Kidney (tissue), 14 donors: ENCODE measurements around the gene BMS1. TPM values are rescaled to one million over a fixed set of nuclear protein-coding genes. Genes with fewer than 3 reads are reported as not detected.

Experiments
- DNase-seq, 5 donors: peaks; one replicate each; pipeline ENCODE4 v3.0.0-alpha.2; 2013 to 2020
- FAIRE-seq: peaks from 2 replicates; lab custom pipeline; 2012; peaks lifted over from hg19 to GRCh38; lab: Jason Lieb, UNC
- H3K27ac ChIP-seq, 2 donors: one replicate each; pipeline ENCODE4 v1.7.0; 2013; ENCODE audit warnings: low read depth in 2 of 2, low read length in 2 of 2, inconsistent platforms in 1 of 2
- H3K27me3 ChIP-seq: one replicate; pipeline ENCODE4 v1.7.1; 2013; ENCODE audit warnings: low read length, inconsistent platforms; ENCODE audit not compliant: control insufficient read depth, insufficient read depth
- H3K36me3 ChIP-seq, 3 donors: one replicate each; pipeline versions ENCODE4 v1.7.0 to v1.7.1; 2013; ENCODE audit warnings: low read length in 3 of 3, control low read depth in 1 of 3, inconsistent platforms in 1 of 3; ENCODE audit not compliant: insufficient read depth in 3 of 3, control insufficient read depth in 2 of 3
- H3K4me1 ChIP-seq, 3 donors: one replicate each; pipeline versions ENCODE4 v1.7.0 to v1.7.1; 2013; ENCODE audit warnings: low read length in 3 of 3, inconsistent platforms in 1 of 3, low read depth in 1 of 3; ENCODE audit not compliant: control insufficient read depth in 2 of 3, insufficient read depth in 2 of 3
- H3K4me3 ChIP-seq, 3 donors: one replicate each; pipeline versions ENCODE4 v1.7.0 to v1.8.1; 2013; ENCODE audit warnings: low read length in 3 of 3, control low read depth in 1 of 3, inconsistent platforms in 1 of 3
- H3K9ac ChIP-seq, 3 donors: one replicate each; pipeline versions ENCODE4 v1.7.0 to v1.7.1; 2013; ENCODE audit warnings: low read length in 3 of 3, control low read depth in 1 of 3, inconsistent platforms in 1 of 3
- H3K9me3 ChIP-seq, 3 donors: one replicate each; pipeline versions ENCODE4 v1.7.0 to v1.7.1; 2013; ENCODE audit warnings: low read length in 3 of 3, control low read depth in 1 of 3, inconsistent platforms in 1 of 3; ENCODE audit not compliant: control insufficient read depth in 2 of 3, insufficient read depth in 1 of 3
- intact Hi-C: fragments of 100-400 bp; cut with DNase I; formaldehyde crosslinking; loops from one replicate; pipeline ENCODE4 v1.11.1; 2022
- polyA plus RNA-seq: library from polyadenylated mRNA; stranded (reverse); fragments of 350-450 nt; fragmentation: Illumina TruSeq; extraction: RNeasy Lipid Tissue Mini Kit (QIAGEN cat#74804); gene quantifications from one replicate; pipeline ENCODE4 v1.2.3, GENCODE V29; 2014; ENCODE audit warnings: low read depth, low replicate concordance; ENCODE audit not compliant: insufficient read depth
- total RNA-seq: library from RNA; stranded (reverse); fragmentation: NEBNext Ultra II Directional; extraction: Animal tissue kit (Norgen Biotek cat#: 25700); gene quantifications from one replicate; pipeline ENCODE4 v1.2.1, GENCODE V29; 2021
- TF ChIP-seq, protein P1 (sequence below): IDR thresholded peaks from 3 replicates; pipeline ENCODE4 v1.5.1; 2012; ENCODE audit warnings: mild to moderate bottlenecking, moderate library complexity, borderline replicate concordance; ENCODE audit not compliant: insufficient read depth; ENCODE audit errors: extremely low read depth
- donor health status: control.
- donor health status: control.
- donor health status: control.
- donor health status: control.
- donor health status: control.
- donor health status: DM: yes; HTN: yes; CAD: no.
- donor health status: Normal renal cell carcinoma (clear cell type).

BMS1 gene
- total and polyA plus RNA-seq, 2 donors from 2014 or later: 6.0 to 14.1 TPM

DNA sequence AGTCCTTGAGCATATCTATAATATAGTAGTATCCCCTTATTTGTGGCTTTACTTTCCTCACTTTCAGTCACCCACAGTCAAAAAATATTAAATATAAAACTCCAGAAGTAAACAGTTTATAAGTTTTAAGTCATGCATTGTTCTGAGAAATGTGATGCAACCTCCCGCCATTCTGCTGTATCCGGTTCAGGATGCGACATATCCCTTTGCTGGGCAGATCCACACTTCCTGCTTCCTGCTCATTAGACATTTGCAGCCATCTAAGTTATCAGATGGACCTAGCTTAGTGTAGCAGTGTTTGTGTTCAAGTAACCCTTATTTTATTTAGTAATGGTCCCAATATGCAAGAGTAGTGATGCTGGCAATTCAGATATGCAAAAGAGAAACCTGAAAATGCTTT is 38.9 kb upstream of the BMS1 start:
- Histone ChIP-seq H3K27ac (no peak overlapping the region), H3K9me3 (peaks cover 0 to 6% (median 0%) of the 10 kb centered on the region in 3 donors), H3K9ac (no peak overlapping the region), H3K4me1 (no peaks in the 10 kb centered on the region), H3K36me3 (no peaks in the 10 kb centered on the region), H3K27me3 (no peaks in the 10 kb centered on the region), H3K4me3 (no peak overlapping the region)
- intact Hi-C loops: no loop called here
- TF ChIP-seq, protein P1, sequence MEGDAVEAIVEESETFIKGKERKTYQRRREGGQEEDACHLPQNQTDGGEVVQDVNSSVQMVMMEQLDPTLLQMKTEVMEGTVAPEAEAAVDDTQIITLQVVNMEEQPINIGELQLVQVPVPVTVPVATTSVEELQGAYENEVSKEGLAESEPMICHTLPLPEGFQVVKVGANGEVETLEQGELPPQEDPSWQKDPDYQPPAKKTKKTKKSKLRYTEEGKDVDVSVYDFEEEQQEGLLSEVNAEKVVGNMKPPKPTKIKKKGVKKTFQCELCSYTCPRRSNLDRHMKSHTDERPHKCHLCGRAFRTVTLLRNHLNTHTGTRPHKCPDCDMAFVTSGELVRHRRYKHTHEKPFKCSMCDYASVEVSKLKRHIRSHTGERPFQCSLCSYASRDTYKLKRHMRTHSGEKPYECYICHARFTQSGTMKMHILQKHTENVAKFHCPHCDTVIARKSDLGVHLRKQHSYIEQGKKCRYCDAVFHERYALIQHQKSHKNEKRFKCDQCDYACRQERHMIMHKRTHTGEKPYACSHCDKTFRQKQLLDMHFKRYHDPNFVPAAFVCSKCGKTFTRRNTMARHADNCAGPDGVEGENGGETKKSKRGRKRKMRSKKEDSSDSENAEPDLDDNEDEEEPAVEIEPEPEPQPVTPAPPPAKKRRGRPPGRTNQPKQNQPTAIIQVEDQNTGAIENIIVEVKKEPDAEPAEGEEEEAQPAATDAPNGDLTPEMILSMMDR: no peak
- DNase-seq (no peak), FAIRE-seq (peak; percentile 92)

DNA sequence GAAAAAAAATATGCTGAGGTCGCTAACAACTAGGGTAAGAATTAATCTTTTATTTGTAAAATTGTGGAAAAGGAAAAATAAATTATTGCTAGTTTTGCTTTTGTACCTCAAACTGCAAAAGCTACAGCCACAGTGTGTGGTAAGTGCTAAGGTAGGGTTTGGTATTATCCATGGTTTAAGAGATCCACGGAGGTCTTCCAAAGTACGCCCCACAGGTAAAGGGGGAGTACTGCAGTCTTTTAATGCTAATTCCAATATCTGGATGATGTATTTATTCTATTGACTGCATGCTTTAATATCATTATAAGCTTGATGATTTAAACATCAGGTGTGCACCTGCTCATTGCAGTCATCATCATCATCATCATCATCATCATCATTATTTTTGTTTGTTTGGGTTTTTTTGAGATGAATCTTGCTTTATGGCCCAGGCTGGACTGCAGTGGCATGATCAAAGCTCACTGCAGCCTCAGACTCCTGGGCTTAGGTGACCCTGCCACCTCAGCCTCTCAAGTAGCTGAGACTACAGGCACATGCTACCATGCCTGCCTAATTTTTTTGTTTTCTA is 38.4 kb upstream of the BMS1 start:
- Histone ChIP-seq H3K9ac (no peak overlapping the region), H3K36me3 (no peaks in the 10 kb centered on the region), H3K9me3 (peaks cover 0 to 6% (median 0%) of the 10 kb centered on the region in 3 donors), H3K27me3 (no peaks in the 10 kb centered on the region), H3K4me1 (no peaks in the 10 kb centered on the region), H3K4me3 (no peak overlapping the region), H3K27ac (no peak overlapping the region)
- intact Hi-C loops: no loop called here
- DNase-seq: no peak
- TF ChIP-seq, protein P1: no peak
- no peak for FAIRE-seq

DNA sequence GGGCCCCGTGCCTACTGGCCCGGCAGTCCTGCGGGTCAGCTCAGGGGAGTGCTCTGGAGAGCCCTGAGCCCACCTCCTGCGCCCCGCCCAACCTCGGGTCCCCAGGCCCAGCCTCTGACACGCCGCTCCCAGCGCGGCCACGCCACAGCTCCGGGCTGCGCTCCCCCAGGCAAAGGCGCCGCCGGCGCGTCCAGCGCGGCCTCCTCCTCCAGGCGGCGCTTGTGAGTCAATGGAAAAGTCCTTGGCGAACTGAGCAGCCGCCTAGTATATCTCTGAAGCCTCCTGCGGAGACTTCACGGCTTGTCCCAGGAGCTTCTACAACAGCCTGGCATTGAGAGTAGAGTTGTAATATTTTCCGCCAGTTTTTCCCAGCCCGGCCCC is 29.5 kb upstream of the BMS1 start:
- intact Hi-C loops: no loop called here
- Histone ChIP-seq H3K9ac (peak overlapping the region in 2 of 3 donors; percentile 24 to 31), H3K36me3 (no peaks in the 10 kb centered on the region)

More for the DNA sequence above, 29.5 kb upstream of the BMS1 start:
- DNase-seq: peak; percentile 78 to 89 (median 84)
- no peak for FAIRE-seq
- TF ChIP-seq, protein P1: peak; percentile 90
- Histone ChIP-seq H3K4me1 (peaks cover 0 to 10% (median 0%) of the 10 kb centered on the region in 3 donors), H3K4me3 (peak overlapping the region in 2 of 3 donors; percentile 55 to 68), H3K27me3 (peaks cover 11% of the 10 kb centered on the region), H3K27ac (no peak overlapping the region), H3K9me3 (no peaks in the 10 kb centered on the region)
